ENCODE measurements around the gene RMC1.
"Not testable (repeated sequence)": the region's sequence is repeated elsewhere in the genome, so short reads cannot be mapped to it uniquely, and the experiment has no call there.

The RMC1 gene

GRCh38 chr18:23553887-23554286 is 50.6 kb downstream of the RMC1 start:
- POLR2A ChIA-PET: no interaction called here
- CTCF ChIA-PET: interaction anchor here (1.1 to 3.1 kb wide), 3 partner anchors 32 to 38 kb away, joined by 3 to 13 read pairs (median 3); partner anchors contain the start of gene NPC1
- H3K4me3 ChIP-seq (ENCODE audit: low read depth, low read length): no peak overlapping the region
- DNase-seq (ENCODE audit: low read depth, low spot score): no peak
- TF ChIP-seq CTCF (IDR thresholded peaks at IDR 0.05; ENCODE audit: insufficient read depth, low read length, missing control alignments): no peak

GRCh38 chr18:23556145-23556780 is 53.0 kb downstream of the RMC1 start:
- ChIA-PET CTCF (no interaction called here), POLR2A (no interaction called here)
- no peak for DNase-seq (ENCODE audit: low read depth, low spot score)
- H3K4me3 ChIP-seq (ENCODE audit: low read depth, low read length): no peak overlapping the region
- TF ChIP-seq CTCF (IDR thresholded peaks at IDR 0.05; ENCODE audit: insufficient read depth, low read length, missing control alignments): no peak

- H3K4me3 ChIP-seq (ENCODE audit: low read depth, low read length); POLR2A ChIA-PET; DNase-seq (ENCODE audit: low read depth, low spot score): not testable (repeated sequence)
- CTCF ChIA-PET: interaction anchor here (1.0 to 1.1 kb wide), 2 partner anchors 15 to 145 kb away, joined by 3 read pairs; no protein-coding TSS in a partner anchor
Observed at GRCh38 chr18:23557511-23557910, 54.2 kb downstream of the RMC1 start.

- H3K4me3 ChIP-seq (ENCODE audit: low read depth, low read length): no peak overlapping the region
- ChIA-PET CTCF (interaction anchor here (1.2 kb wide), 1 partner anchor 12 kb away, joined by 3 read pairs; no protein-coding TSS in a partner anchor), POLR2A (no interaction called here)
- DNase-seq (ENCODE audit: low read depth, low spot score): no peak
- no peak for TF ChIP-seq CTCF (IDR thresholded peaks at IDR 0.05; ENCODE audit: insufficient read depth, low read length, missing control alignments)
Observed at GRCh38 chr18:23560186-23560585, 56.9 kb downstream of the RMC1 start.

- no peak overlapping the region for H3K4me3 ChIP-seq (ENCODE audit: low read depth, low read length)
- TF ChIP-seq CTCF (IDR thresholded peaks at IDR 0.05; ENCODE audit: insufficient read depth, low read length, missing control alignments): no peak
- ChIA-PET POLR2A (interaction anchor here (0.6 kb wide), 1 partner anchor 15 kb away, joined by 3 read pairs; no protein-coding TSS in a partner anchor), CTCF (interaction anchor here (1.2 to 1.3 kb wide), 2 partner anchors 11 to 48 kb away, joined by 4 to 5 read pairs; no protein-coding TSS in a partner anchor)
- no peak for DNase-seq (ENCODE audit: low read depth, low spot score)
Observed at GRCh38 chr18:23563377-23564043, 60.2 kb downstream of the RMC1 start.

GRCh38 chr18:23565916-23566547 is 62.7 kb downstream of the RMC1 start:
- ChIA-PET CTCF (interaction anchor here (1.5 kb wide), 1 partner anchor 53 kb away, joined by 3 read pairs; no protein-coding TSS in a partner anchor), POLR2A (no interaction called here)
- TF ChIP-seq CTCF (IDR thresholded peaks at IDR 0.05; ENCODE audit: insufficient read depth, low read length, missing control alignments): no peak
- DNase-seq (ENCODE audit: low read depth, low spot score): no peak
- H3K4me3 ChIP-seq (ENCODE audit: low read depth, low read length): no peak overlapping the region

Data from AG04449 (cell line).